Hindlimb muscle (tissue), 1 donor: ENCODE data around the gene ZBTB42. TPM values are rescaled to one million over a fixed set of nuclear protein-coding genes. Genes with fewer than 3 reads are reported as not detected.

ENCODE experiments used
- DNase-seq: peaks from one replicate; pipeline ENCODE4 v3.0.0-alpha.2; 2013
- polyA plus RNA-seq: library from polyadenylated mRNA; unstranded; fragments of 120-200 nt; gene quantifications from one replicate; pipeline ENCODE4 v1.2.1, GENCODE V29; 2013; ENCODE audit not compliant: insufficient read length

ZBTB42 gene
- polyA plus RNA-seq, 1 donor: 9.3 TPM

- no peak for DNase-seq
These were observed 18.1 kb upstream of the ZBTB42 start for GRCh38 chr14:104782808-104783139.

- DNase-seq: no peak
These were observed 17.2 kb upstream of the ZBTB42 start for GRCh38 chr14:104783484-104784217.

DNA sequence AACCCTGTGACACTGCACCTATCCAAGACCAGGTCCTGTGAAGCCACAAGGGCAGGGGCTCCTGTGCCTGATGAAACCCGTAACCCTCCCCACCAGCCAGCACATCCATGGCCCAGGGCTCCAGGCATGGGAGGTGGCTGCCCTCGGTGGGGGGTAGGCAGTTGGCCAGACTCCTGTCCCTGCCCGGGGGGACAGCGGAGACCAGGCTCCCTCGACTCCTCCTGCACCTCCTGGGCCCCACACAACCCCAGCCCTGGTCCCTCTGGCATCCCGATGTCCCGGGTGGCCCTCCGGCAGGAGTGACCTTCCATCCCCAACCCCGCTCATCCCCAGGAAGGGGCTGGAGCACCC is 16.7 kb upstream of the ZBTB42 start:
- no peak for DNase-seq

GRCh38 chr14:104784846-104785707 is 15.8 kb upstream of the ZBTB42 start:
- DNase-seq: no peak

- DNase-seq: no peak
These were observed 15.2 kb upstream of the ZBTB42 start for GRCh38 chr14:104785708-104786080.

DNA sequence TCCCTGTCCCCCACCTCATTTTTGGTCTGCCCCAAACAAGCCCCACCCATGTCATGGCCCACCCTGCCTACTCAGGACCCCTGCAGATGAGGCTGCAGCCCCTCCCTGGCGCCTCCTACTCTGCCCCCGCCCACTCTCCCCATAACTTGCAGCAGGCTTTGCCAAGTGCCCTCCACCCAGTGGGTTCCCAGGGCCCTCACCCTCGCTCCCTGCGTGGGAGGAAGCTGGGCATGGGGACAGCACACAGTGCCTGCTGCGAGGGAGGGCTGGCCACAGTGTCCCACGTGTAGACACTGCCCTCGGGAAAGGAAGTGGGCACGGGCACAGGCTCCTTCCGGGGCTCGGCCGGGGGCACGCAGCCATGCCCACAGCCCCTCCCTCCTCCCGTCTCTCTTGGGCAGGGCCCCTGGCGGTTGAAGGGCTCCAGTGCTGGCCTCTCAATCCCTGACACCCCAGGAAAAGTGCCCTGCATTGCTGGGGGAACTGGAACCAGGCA is 14.8 kb upstream of the ZBTB42 start:
- no peak for DNase-seq

- DNase-seq: no peak
These were observed 13.9 kb upstream of the ZBTB42 start for GRCh38 chr14:104786726-104787675.

DNA sequence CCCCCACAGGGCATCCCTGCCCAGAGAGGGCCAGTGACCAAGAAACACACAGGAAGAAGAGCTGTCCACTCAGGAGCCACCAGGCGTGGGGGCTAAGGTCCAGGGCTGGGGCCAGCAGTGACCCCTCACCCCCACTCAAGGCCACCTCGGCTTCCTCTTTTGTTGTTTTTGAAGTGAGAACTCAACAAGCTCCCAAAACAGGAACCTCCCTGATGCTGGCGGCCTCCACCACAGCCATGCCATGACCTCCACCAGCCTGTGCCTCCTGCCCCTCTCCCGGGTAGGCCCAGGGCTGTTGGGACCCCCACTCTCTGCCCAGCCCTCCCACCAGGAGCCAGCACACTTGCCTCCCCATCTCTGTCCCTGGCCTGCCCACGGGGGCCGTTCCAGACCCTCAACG is 13.2 kb upstream of the ZBTB42 start:
- DNase-seq: no peak

DNA sequence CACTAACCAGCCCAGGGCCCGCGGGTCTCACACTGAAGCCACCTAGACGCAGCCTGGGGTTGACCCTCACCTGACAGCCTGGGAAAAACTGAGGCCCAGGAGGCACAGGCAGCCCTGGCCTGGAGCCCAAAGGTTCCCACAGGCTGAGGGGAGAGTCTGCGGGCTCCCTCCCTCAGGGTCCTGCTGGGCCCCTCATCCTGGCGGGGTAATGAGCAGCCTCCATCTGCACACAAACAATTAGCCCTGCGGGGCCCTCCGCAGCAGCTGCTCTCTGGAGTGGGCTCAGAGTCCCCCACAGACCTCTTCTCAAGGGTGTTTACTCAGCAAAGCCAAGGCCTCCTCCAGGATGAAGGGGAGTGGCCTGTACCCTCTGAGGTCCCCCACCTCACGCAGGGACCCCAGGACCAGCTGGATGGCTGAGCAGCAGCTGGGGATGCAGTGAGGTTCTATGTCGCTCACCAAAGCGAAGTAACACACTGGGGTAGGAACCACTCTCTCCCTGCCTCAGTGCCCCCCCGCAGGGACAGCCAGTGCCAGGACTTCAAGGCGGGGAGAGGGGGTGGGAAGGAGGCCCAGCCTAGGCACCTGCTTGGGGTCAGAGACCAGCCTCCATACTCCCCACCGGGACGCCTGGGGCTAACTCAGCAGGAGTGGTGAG is 12.6 kb upstream of the ZBTB42 start:
- no peak for DNase-seq

DNA sequence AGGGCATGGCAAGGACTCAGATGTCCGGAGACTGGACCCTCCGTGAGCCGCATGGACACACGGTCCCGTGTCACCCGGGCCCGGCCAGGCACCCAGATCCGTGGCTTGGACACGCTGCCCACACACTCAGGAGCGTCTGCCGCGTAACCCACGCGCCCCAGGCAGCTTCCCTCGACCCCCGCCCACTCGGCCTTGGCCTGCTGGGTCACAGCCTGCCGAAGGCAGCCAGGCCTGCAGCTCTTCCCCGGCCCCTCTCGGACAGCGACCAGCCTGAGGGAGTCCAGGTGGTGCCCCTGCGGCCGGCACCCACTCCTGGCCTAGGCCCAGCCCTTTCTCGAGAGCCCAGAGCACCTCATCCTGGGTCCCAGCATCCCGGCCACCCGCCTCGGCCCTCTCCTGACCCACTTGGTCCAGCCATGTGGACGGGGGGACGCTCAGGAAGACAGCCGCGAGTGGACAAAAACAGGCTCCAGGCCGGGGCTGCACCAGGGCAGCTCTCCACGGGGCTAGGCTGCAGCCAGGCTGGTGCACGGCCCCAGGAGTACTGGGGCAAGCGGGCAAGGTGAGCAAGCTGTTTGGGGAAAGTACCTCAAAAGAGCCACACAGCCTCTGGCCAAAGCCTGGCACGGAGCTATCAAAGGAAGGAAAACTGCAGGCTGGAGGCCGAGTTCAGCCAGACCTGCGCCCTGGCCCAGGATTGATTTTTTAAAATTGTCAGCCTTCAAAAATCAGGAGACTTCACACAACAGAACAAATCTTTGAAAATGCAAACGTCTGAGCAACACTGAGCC is 11.8 kb upstream of the ZBTB42 start:
- no peak for DNase-seq

- DNase-seq: no peak
These were observed 10.9 kb upstream of the ZBTB42 start for GRCh38 chr14:104789752-104790743.

GRCh38 chr14:104791425-104791824 is 9.5 kb upstream of the ZBTB42 start:
- DNase-seq: no peak

DNA sequence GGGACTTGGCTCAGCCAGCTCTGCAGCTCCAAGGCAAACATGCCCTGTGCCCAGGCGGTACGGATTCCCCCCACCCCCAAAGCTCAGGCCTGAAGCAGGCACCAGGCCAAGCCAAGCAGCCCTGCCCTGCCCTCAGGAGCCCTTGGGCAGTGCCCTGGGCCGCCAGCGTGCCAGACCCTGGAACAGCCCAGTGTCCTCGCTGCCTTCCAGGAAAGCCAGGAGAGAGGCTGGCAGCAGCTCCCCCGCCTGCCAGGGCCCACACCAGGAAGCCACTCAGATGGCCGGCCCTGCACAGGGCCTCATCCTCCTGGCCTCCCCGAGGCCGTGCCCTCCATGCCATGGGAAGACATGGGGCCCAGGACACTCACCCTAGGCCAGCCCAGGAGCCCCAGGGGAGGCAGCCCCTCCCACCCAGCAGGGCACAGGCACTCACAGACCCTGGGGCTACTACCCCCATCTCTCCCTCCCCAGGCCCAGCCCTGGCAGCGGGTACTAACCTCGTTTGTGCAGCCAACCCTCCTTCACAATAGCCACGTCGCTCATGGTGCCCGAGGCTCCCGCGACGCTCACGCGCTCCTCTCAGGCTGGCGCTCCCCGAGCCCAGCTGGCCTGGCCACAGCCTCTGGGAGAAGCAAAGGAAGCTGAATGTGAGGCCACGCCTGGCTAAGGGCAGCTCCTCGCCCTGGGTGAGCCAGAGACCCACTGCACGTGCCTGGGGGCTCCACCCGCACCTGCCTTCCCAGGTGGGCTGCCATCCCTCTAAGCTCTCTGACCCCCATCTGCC is 8.6 kb upstream of the ZBTB42 start:
- DNase-seq: no peak

GRCh38 chr14:104792945-104793702 is 7.8 kb upstream of the ZBTB42 start:
- DNase-seq: no peak

- DNase-seq: no peak
These were observed 7.3 kb upstream of the ZBTB42 start for GRCh38 chr14:104793703-104793959.

DNA sequence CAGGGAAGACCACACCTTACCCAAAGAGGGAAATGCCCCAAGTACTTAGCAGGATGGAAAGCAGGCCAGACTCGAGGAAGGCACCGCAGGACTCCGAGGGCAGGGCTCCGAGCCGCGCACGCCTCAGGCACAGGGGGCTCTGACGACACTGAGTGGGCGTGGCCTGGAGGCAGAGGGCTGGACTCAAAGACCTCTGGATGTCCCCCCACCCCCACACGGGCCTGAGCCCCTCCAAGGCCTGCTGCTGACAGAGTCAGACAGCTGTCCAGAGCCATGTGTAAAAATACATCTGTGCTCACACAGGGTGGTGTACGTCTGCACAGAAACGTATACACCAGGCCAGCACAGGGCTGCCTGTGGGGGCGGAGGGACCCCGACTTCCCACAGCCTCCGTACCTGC is 6.8 kb upstream of the ZBTB42 start:
- DNase-seq: no peak

DNA sequence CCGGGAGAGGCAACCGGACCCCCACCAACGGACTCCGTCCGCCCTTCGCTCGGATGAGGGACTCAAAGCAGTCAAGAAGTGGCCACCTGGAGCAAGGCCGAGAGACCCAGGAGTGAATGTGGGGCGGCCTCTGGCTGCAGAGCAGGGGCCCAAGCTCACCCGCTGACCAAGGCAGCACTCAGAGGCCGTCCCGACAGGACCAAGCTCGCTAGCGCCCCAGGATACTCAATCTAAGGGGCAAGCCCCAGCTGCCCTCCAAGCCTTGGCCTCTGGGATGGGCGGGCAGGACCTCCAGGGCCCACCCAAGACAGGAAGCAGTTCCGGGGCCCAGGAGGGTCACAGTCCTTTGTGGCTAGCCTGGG is 6.3 kb upstream of the ZBTB42 start:
- DNase-seq: no peak

GRCh38 chr14:104794993-104795780 is 5.7 kb upstream of the ZBTB42 start, which contains the start of gene AKT1:
TSS of gene AKT1 (minus strand) at chr14:104795748. CDS start at chr14:104792643, 3,105 bp downstream.
- DNase-seq: no peak
